Astrocyte (in vitro differentiated cells and primary cell): ENCODE measurements around the gene DARS1. TPM values are rescaled to one million over a fixed set of nuclear protein-coding genes. Genes with fewer than 3 reads are reported as not detected.
"Not testable (repeated sequence)": the region's sequence is repeated elsewhere in the genome, so short reads cannot be mapped to it uniquely, and the experiment has no call there.

Source experiments
- DNase-seq: peaks from one replicate; pipeline ENCODE4 v3.0.0-alpha.2; 2010; ENCODE audit warnings: low read depth
- FAIRE-seq: peaks from 2 replicates; lab custom pipeline; 2011; peaks lifted over from hg19 to GRCh38; lab: Jason Lieb, UNC
- H2AFZ ChIP-seq: 2 replicates; pipeline ENCODE4 v1.6.0; 2012; ENCODE audit warnings: low read depth, low read length, inconsistent platforms
- H3K27ac ChIP-seq: 2 replicates; pipeline ENCODE4 v1.5.1; 2011; ENCODE audit warnings: low read depth, low read length, inconsistent platforms
- H3K27me3 ChIP-seq: 2 replicates; pipeline ENCODE4 v1.6.0; 2011; ENCODE audit warnings: low read length, inconsistent platforms; ENCODE audit not compliant: insufficient read depth
- H3K36me3 ChIP-seq: 2 replicates; pipeline ENCODE4 v1.5.1; 2011; ENCODE audit warnings: low read length, inconsistent platforms; ENCODE audit not compliant: insufficient read depth
- H3K4me1 ChIP-seq: 2 replicates; pipeline ENCODE4 v1.5.1; 2011; ENCODE audit warnings: low read length, inconsistent platforms; ENCODE audit not compliant: insufficient read depth
- H3K4me2 ChIP-seq: 2 replicates; pipeline ENCODE4 v1.6.0; 2012; ENCODE audit warnings: low read length, inconsistent platforms
- H3K4me3 ChIP-seq: 2 replicates; pipeline ENCODE4 v1.5.1; 2011; ENCODE audit warnings: low read depth, mild to moderate bottlenecking, low read length, inconsistent platforms; ENCODE audit not compliant: insufficient read depth
- H3K79me2 ChIP-seq: 2 replicates; pipeline ENCODE4 v1.6.0; 2012; ENCODE audit warnings: mild to moderate bottlenecking, low read length, inconsistent platforms; ENCODE audit not compliant: insufficient read depth
- H3K9ac ChIP-seq: 2 replicates; pipeline ENCODE4 v1.6.0; 2012; ENCODE audit warnings: mild to moderate bottlenecking, low read length, inconsistent platforms
- H3K9me3 ChIP-seq: 2 replicates; pipeline ENCODE4 v1.5.1; 2012; ENCODE audit warnings: low read depth, mild to moderate bottlenecking, low read length, inconsistent platforms; ENCODE audit not compliant: insufficient read depth
- H4K20me1 ChIP-seq: 2 replicates; pipeline ENCODE4 v1.6.0; 2012; ENCODE audit warnings: low read length, inconsistent platforms; ENCODE audit not compliant: insufficient read depth
- H3K27ac Mint-ChIP-seq: one replicate; pipeline ENCODE4 v1.8.0; 2021; ENCODE audit warnings: mild to moderate bottlenecking, mixed read lengths; ENCODE audit not compliant: unreplicated experiment
- H3K27me3 Mint-ChIP-seq: one replicate; pipeline ENCODE4 v1.8.0; 2021; ENCODE audit warnings: low read depth, mixed read lengths; ENCODE audit not compliant: unreplicated experiment
- H3K36me3 Mint-ChIP-seq: one replicate; pipeline ENCODE4 v1.8.0; 2021; ENCODE audit warnings: low read depth, mixed read lengths; ENCODE audit not compliant: unreplicated experiment
- H3K4me1 Mint-ChIP-seq: one replicate; pipeline ENCODE4 v1.8.0; 2021; ENCODE audit warnings: low read depth, mixed read lengths; ENCODE audit not compliant: unreplicated experiment
- H3K4me3 Mint-ChIP-seq: one replicate; pipeline ENCODE4 v1.8.0; 2021; ENCODE audit warnings: mild to moderate bottlenecking, moderate library complexity, mixed read lengths; ENCODE audit not compliant: unreplicated experiment
- H3K9me3 Mint-ChIP-seq: one replicate; pipeline ENCODE4 v1.8.0; 2021; ENCODE audit warnings: mild to moderate bottlenecking, mixed read lengths; ENCODE audit not compliant: unreplicated experiment
- EZH2 ChIP-seq: IDR thresholded peaks from 2 replicates; pipeline ENCODE4 v1.6.1; 2012; ENCODE audit warnings: mild to moderate bottlenecking, low read length, inconsistent platforms; ENCODE audit not compliant: insufficient read depth
- total RNA-seq: library from RNA; stranded (reverse); gene quantifications from 2 replicates; pipeline ENCODE4 v1.2.1, GENCODE V29; 2021
- TF ChIP-seq, protein P1 (sequence below): IDR thresholded peaks from 2 replicates; pipeline ENCODE4 v1.5.1; 2011; ENCODE audit warnings: low read depth, mild to moderate bottlenecking, inconsistent platforms, low read length, moderate library complexity; ENCODE audit not compliant: insufficient read depth

DARS1 gene
- total RNA-seq, 1 donor from 2014 or later, result 37.9 TPM

- no peak overlapping the region for H3K27ac ChIP-seq
- no peak overlapping the region for H3K9ac ChIP-seq
- peaks cover 19% of the 10 kb centered on the region for H3K4me1 Mint-ChIP-seq
- FAIRE-seq (no peak), DNase-seq (no peak)
- H3K36me3 Mint-ChIP-seq, result peaks cover 2% of the 10 kb centered on the region
- H3K9me3 Mint-ChIP-seq, result no peaks in the 10 kb centered on the region
- TF ChIP-seq, protein P1, sequence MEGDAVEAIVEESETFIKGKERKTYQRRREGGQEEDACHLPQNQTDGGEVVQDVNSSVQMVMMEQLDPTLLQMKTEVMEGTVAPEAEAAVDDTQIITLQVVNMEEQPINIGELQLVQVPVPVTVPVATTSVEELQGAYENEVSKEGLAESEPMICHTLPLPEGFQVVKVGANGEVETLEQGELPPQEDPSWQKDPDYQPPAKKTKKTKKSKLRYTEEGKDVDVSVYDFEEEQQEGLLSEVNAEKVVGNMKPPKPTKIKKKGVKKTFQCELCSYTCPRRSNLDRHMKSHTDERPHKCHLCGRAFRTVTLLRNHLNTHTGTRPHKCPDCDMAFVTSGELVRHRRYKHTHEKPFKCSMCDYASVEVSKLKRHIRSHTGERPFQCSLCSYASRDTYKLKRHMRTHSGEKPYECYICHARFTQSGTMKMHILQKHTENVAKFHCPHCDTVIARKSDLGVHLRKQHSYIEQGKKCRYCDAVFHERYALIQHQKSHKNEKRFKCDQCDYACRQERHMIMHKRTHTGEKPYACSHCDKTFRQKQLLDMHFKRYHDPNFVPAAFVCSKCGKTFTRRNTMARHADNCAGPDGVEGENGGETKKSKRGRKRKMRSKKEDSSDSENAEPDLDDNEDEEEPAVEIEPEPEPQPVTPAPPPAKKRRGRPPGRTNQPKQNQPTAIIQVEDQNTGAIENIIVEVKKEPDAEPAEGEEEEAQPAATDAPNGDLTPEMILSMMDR, result no peak
- no peak for TF ChIP-seq EZH2
- H3K27ac Mint-ChIP-seq, result no peak overlapping the region
- no peaks in the 10 kb centered on the region for H3K27me3 ChIP-seq
- H2AFZ ChIP-seq, result no peak overlapping the region
- no peak overlapping the region for H3K4me2 ChIP-seq
- peaks cover 2% of the 10 kb centered on the region for H3K4me1 ChIP-seq
- H3K79me2 ChIP-seq, result peaks cover 26% of the 10 kb centered on the region
- no peak overlapping the region for H3K4me3 Mint-ChIP-seq
- no peaks in the 10 kb centered on the region for H3K9me3 ChIP-seq
- H4K20me1 ChIP-seq, result peaks cover 10% of the 10 kb centered on the region
- H3K4me3 ChIP-seq, result no peak overlapping the region
- no peaks in the 10 kb centered on the region for H3K36me3 ChIP-seq
- no peaks in the 10 kb centered on the region for H3K27me3 Mint-ChIP-seq
Measured at GRCh38 chr2:135965756-135966155, 19.7 kb downstream of the DARS1 start.

GRCh38 chr2:135964404-135964803 lies 21.0 kb downstream of the DARS1 start:
- not testable (repeated sequence) for H3K9me3 ChIP-seq, H3K4me3 ChIP-seq, H3K9me3 Mint-ChIP-seq, H4K20me1 ChIP-seq, H3K9ac ChIP-seq, H2AFZ ChIP-seq, H3K4me3 Mint-ChIP-seq, H3K27ac ChIP-seq, H3K4me1 ChIP-seq, FAIRE-seq, H3K27me3 Mint-ChIP-seq, H3K36me3 ChIP-seq, DNase-seq, H3K36me3 Mint-ChIP-seq, H3K27me3 ChIP-seq, H3K4me2 ChIP-seq
- H3K79me2 ChIP-seq, result peaks cover 17% of the 10 kb centered on the region
- H3K4me1 Mint-ChIP-seq, result peaks cover 25% of the 10 kb centered on the region
- H3K27ac Mint-ChIP-seq, result peak overlapping the region; percentile 90

DNA sequence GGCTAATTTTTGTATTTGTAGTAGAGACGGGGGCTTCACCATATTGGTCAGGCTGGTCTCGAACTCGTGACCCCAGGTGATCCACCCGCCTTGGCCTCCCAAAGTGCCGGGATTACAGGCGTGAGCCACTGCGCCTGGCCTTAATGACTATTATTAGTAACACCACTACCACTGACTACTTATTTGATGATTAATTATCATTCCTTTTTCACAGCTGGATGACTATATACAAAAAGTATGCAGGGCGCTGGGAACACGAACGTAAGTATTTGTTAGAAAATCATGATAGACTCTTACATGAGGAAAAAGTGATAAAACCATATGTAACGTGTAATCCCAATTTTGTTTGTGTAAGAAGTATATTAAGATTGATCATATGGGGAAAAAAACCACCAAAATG lies 21.6 kb downstream of the DARS1 start:
- Mint-ChIP-seq H3K4me3 (no peak overlapping the region), H3K9me3 (no peaks in the 10 kb centered on the region), H3K27ac (peak overlapping the region; percentile 90), H3K4me1 (peaks cover 25% of the 10 kb centered on the region), H3K27me3 (no peaks in the 10 kb centered on the region), H3K36me3 (peaks cover 2% of the 10 kb centered on the region)
- no peaks in the 10 kb centered on the region for H3K9me3 ChIP-seq
- H4K20me1 ChIP-seq, result peaks cover 6% of the 10 kb centered on the region
- no peak overlapping the region for H3K4me3 ChIP-seq
- FAIRE-seq (no peak), DNase-seq (peak; percentile 86)
- H3K36me3 ChIP-seq, result peaks cover 7% of the 10 kb centered on the region
- no peak overlapping the region for H3K27ac ChIP-seq
- no peak overlapping the region for H2AFZ ChIP-seq
- TF ChIP-seq, protein P1, result no peak
- TF ChIP-seq EZH2, result no peak
- no peak overlapping the region for H3K4me2 ChIP-seq
- H3K79me2 ChIP-seq, result peaks cover 13% of the 10 kb centered on the region
- no peak overlapping the region for H3K9ac ChIP-seq
- no peaks in the 10 kb centered on the region for H3K27me3 ChIP-seq
- H3K4me1 ChIP-seq, result peaks cover 5% of the 10 kb centered on the region
